WTC11 (cell line): ENCODE measurements around the gene ADH1C.

Source experiments
- CTCF ChIP-seq: fragments of 200-600 bp; IDR thresholded peaks from 2 replicates; pipeline ENCODE4 v1.8.0; 2022; ENCODE audit warnings: antibody characterized with exemption
- JUN ChIP-seq: sonication (generic); formaldehyde crosslinking; IDR thresholded peaks from 2 replicates; pipeline ENCODE4 v1.8.0; 2023; ENCODE audit warnings: mild to moderate bottlenecking, missing genetic modification reagents
- PRDM15 ChIP-seq: sonication (generic); formaldehyde crosslinking; IDR thresholded peaks from 2 replicates; pipeline ENCODE4 v1.8.0; 2022; ENCODE audit warnings: missing genetic modification reagents
- SMAD3 ChIP-seq: sonication (generic); formaldehyde crosslinking; IDR thresholded peaks from 2 replicates; pipeline ENCODE4 v1.8.0; 2022; ENCODE audit warnings: missing genetic modification reagents, mild to moderate bottlenecking, borderline replicate concordance
- TP53 ChIP-seq: sonication (generic); formaldehyde crosslinking; IDR thresholded peaks from 2 replicates; pipeline ENCODE4 v1.8.1; 2023; ENCODE audit warnings: mild to moderate bottlenecking, missing genetic modification reagents

- TF ChIP-seq CTCF (no peak), SMAD3 (CRISPR knock-in tag) (no peak), TP53 (CRISPR knock-in tag) (no peak), JUN (CRISPR knock-in tag) (no peak), PRDM15 (no peak)
Measured at GRCh38 chr4:99366491-99366890, 13.9 kb upstream of the ADH1C start.
